ENCODE data around the gene NGRN.
"Not testable (repeated sequence)": the region's sequence is repeated elsewhere in the genome, so short reads cannot be mapped to it uniquely, and the experiment has no call there.

Gene NGRN

GRCh38 chr15:90291679-90292356 lies 26.3 kb downstream of the NGRN start:
- no peak overlapping the region for H3K27ac ChIP-seq
- no peak for TF ChIP-seq CTCF (IDR thresholded peaks at IDR 0.05)
- TF ChIP-seq ZFX (IDR thresholded peaks at IDR 0.05; ENCODE audit: borderline replicate concordance), result no peak

- H3K27ac ChIP-seq, result peak overlapping the region; percentile 42
- peak; percentile 97 for TF ChIP-seq CTCF (IDR thresholded peaks at IDR 0.05)
Measured at GRCh38 chr15:90293040-90293810, 27.8 kb downstream of the NGRN start.

GRCh38 chr15:90294159-90294558 lies 28.7 kb downstream of the NGRN start:
- TF ChIP-seq CTCF (IDR thresholded peaks at IDR 0.05) (no peak), ZFX (IDR thresholded peaks at IDR 0.05; ENCODE audit: borderline replicate concordance) (no peak)
- no peak overlapping the region for H3K27ac ChIP-seq

- TF ChIP-seq CTCF (IDR thresholded peaks at IDR 0.05), result no peak
- no peak for TF ChIP-seq ZFX (IDR thresholded peaks at IDR 0.05; ENCODE audit: borderline replicate concordance)
- H3K27ac ChIP-seq, result no peak overlapping the region
Measured at GRCh38 chr15:90294601-90295269, 29.3 kb downstream of the NGRN start.

GRCh38 chr15:90295270-90295648 lies 29.8 kb downstream of the NGRN start:
- H3K27ac ChIP-seq, result no peak overlapping the region
- TF ChIP-seq CTCF (IDR thresholded peaks at IDR 0.05) (no peak), ZFX (IDR thresholded peaks at IDR 0.05; ENCODE audit: borderline replicate concordance) (no peak)

GRCh38 chr15:90296316-90296884 lies 30.9 kb downstream of the NGRN start:
- H3K27ac ChIP-seq, result not testable (repeated sequence)

- no peak for TF ChIP-seq ZFX (IDR thresholded peaks at IDR 0.05; ENCODE audit: borderline replicate concordance)
- TF ChIP-seq CTCF (IDR thresholded peaks at IDR 0.05), result no peak
- no peak overlapping the region for H3K27ac ChIP-seq
Measured at GRCh38 chr15:90297021-90297420, 31.5 kb downstream of the NGRN start.
